ENCODE data around the gene FOS. TPM values are rescaled to one million over a fixed set of nuclear protein-coding genes. Genes with fewer than 3 reads are reported as not detected.

The FOS gene
- total RNA-seq, 1 donor from 2014 or later, result 2.7 TPM

GRCh38 chr14:75320196-75320595 is 41.6 kb downstream of the FOS start:
- no peak for DNase-seq (ENCODE audit: low read depth)
- TF ChIP-seq, protein P1, sequence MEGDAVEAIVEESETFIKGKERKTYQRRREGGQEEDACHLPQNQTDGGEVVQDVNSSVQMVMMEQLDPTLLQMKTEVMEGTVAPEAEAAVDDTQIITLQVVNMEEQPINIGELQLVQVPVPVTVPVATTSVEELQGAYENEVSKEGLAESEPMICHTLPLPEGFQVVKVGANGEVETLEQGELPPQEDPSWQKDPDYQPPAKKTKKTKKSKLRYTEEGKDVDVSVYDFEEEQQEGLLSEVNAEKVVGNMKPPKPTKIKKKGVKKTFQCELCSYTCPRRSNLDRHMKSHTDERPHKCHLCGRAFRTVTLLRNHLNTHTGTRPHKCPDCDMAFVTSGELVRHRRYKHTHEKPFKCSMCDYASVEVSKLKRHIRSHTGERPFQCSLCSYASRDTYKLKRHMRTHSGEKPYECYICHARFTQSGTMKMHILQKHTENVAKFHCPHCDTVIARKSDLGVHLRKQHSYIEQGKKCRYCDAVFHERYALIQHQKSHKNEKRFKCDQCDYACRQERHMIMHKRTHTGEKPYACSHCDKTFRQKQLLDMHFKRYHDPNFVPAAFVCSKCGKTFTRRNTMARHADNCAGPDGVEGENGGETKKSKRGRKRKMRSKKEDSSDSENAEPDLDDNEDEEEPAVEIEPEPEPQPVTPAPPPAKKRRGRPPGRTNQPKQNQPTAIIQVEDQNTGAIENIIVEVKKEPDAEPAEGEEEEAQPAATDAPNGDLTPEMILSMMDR (conservative IDR thresholded peaks at IDR 0.05; ENCODE audit: low read depth, low read length), result no peak
- no peak overlapping the region for H3K4me3 ChIP-seq (ENCODE audit: low read depth, low read length)

DNA sequence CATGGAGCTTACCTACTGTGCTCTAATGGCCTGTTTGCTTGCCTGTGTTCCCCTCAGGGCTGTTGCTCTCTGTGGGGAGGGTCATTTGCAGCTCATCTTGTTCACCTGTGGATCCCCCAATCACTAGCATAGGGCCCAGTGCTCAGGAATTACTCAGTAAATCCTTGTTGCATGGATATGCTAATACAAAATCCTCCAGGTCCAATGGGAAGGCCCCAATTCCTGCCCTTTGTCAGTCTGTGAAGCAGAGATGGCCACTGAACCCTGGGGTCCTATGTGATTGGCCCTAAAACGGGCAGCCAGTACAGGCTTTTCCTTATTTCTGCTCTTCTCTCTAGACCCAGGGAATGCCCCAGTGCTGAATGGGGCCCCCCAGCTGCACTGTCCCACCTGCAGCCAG is 44.1 kb downstream of the FOS start:
- H3K4me3 ChIP-seq (ENCODE audit: low read depth, low read length), result no peak overlapping the region
- DNase-seq (ENCODE audit: low read depth), result no peak
- TF ChIP-seq, protein P1 (conservative IDR thresholded peaks at IDR 0.05; ENCODE audit: low read depth, low read length), result no peak

DNA sequence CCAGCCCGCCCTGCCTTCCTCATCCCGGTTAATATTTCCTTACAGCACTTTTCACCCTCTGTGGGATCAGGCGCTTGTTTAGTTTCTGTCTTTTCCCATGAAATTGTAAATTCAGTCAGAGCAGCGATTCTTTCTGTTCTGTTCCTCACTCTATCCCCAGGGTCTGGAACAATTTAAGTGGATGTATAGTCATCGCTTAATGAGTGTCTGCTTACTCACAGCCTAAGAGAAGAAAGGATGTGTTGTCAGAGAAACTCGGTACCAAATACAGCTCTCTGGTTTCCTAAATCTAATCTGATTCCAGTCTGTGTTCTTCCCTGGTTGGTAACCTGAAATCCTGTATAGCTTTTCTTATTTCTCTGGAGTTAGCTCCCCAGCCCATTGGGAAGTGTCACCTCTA is 44.9 kb downstream of the FOS start:
- TF ChIP-seq, protein P1 (conservative IDR thresholded peaks at IDR 0.05; ENCODE audit: low read depth, low read length), result no peak
- DNase-seq (ENCODE audit: low read depth), result no peak

DNA sequence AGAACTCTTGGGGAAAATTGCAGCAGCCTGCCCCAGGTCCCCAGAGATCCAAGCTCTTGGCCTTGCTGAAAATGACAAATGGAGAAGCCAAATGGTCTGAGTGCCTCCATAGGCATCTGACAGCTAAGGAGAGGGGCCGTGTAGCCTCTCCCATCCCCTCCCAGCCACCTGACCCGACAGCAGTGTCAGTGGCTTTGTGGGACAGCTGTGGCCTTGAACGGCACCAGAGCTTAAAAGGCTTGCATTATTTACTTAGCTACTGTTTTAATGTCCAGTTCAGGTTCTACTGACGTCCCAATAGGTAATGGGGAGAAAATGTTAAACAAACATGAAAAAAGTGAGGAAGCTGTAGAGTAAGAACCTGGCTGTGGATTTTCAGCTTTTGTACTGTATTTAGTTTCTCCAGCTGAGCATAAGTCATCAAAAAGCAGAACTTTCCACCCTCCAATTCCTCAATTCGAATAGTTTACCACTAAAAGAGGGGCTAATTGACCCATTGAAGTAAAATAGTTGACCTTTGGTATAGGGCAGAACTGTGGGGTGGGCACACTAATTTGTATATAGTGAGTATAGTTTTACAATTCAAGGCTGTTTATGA is 50.0 kb downstream of the FOS start:
- no peak for DNase-seq (ENCODE audit: low read depth)
- H3K4me3 ChIP-seq (ENCODE audit: low read depth, low read length), result no peak overlapping the region
- TF ChIP-seq, protein P1 (conservative IDR thresholded peaks at IDR 0.05; ENCODE audit: low read depth, low read length), result no peak

More for the DNA sequence above, 44.9 kb downstream of the FOS start:
- H3K4me3 ChIP-seq (ENCODE audit: low read depth, low read length), result no peak overlapping the region

DNA sequence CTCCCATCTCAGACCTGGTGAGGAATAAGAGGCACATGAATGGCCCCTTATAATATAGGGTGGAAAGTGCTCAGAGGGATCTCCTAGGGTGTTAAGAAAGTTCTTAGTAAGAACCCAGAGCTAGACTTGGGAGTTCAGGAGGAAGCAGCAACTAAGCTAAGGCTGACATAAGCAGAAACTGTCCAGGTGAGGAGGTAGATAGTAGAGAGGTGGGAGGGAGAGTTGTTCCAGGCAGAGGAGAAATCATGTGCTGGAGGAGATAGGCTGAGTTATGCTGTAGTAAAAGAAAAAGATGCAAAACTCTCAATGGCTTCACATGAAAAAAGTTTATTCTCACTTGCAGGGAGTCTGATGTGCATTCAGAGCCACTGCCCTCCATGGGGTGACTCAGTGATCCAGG is 50.7 kb downstream of the FOS start:
- TF ChIP-seq, protein P1 (conservative IDR thresholded peaks at IDR 0.05; ENCODE audit: low read depth, low read length), result no peak

DNA sequence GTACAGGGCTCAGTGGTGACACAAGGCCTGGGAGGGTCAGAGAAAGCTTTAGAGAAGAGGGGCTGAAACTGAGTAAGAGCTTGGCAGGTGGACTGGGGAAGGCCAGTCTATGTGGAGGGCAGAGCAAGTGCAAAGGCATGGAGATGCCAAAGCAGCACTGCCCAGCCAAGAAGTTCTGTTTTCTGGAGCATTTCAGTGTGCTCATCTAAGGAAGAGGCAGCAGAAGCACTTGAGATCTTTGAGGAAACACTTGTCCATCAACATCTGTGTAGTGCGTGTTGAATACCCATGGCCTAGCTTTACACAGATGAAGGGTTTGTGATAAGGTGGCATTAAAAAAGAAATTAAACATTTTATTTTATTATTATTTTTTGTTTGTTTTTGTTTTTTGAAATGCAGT is 52.8 kb downstream of the FOS start:
- no peak for DNase-seq (ENCODE audit: low read depth)
- H3K4me3 ChIP-seq (ENCODE audit: low read depth, low read length), result no peak overlapping the region
- TF ChIP-seq, protein P1 (conservative IDR thresholded peaks at IDR 0.05; ENCODE audit: low read depth, low read length), result no peak

More for the DNA sequence above, 50.7 kb downstream of the FOS start:
- no peak for DNase-seq (ENCODE audit: low read depth)
- H3K4me3 ChIP-seq (ENCODE audit: low read depth, low read length), result no peak overlapping the region

Other genes starting within 250 kb of the FOS start
- gene MLH3, start 227.4 kb upstream of the FOS start, total RNA-seq, result 10.3 and 10.7 TPM in 2 replicates
- 25.9 and 66.1 TPM in 2 replicates for gene ACYP1, start 214.8 kb upstream of the FOS start, total RNA-seq
- 1.9 and 2.2 TPM in 2 replicates for gene ZC2HC1C, start 209.2 kb upstream of the FOS start, total RNA-seq
- 10.9 and 17.3 TPM in 2 replicates for gene NEK9, start 151.8 kb upstream of the FOS start, total RNA-seq
- gene TMED10, start 102.2 kb upstream of the FOS start, total RNA-seq, result 119 and 122 TPM in 2 replicates
- gene JDP2, start 149.2 kb downstream of the FOS start, total RNA-seq, result 16.6 and 33.4 TPM in 2 replicates
- 0.94 TPM in 1 of 2 replicates, not detected in the other for gene BATF, start 243.6 kb downstream of the FOS start, total RNA-seq